IPS-NIHi7 (cell line): Measurements from ENCODE around the gene P2RX7.

Experiments used
- DNase-seq: peaks from one replicate; pipeline ENCODE4 v3.0.0; 2012; ENCODE audit warnings: mixed read lengths; ENCODE audit errors: extremely low spot score

P2RX7 gene

GRCh38 chr12:121229826-121230537 is 97.3 kb downstream of the P2RX7 start:
- DNase-seq: peak; percentile 95

GRCh38 chr12:121230538-121230907 is 97.8 kb downstream of the P2RX7 start:
- DNase-seq: no peak

DNA sequence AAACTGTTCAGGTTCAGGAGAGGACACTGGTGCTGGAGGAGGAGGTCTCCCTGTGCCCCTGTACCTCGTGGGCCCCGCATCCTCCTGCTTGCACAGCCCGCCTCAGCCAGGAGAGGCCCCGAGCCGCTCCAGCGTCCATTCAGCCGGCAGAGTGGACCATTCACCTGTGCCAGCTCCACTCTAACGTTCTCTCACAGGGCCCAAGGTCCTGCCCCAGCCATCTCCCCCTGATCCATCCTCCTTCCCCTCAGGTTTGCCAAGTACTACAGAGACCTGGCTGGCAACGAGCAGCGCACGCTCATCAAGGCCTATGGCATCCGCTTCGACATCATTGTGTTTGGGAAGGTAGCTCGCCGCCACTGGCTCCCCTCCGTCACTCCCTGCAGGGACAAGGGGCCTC is 99.5 kb downstream of the P2RX7 start:
- DNase-seq: no peak

GRCh38 chr12:121232977-121233627 is 100.4 kb downstream of the P2RX7 start:
- no peak for DNase-seq

GRCh38 chr12:121233628-121234020 is 100.9 kb downstream of the P2RX7 start:
- DNase-seq: no peak

- DNase-seq: no peak
These were observed 104.1 kb downstream of the P2RX7 start for GRCh38 chr12:121236776-121237175.

DNA sequence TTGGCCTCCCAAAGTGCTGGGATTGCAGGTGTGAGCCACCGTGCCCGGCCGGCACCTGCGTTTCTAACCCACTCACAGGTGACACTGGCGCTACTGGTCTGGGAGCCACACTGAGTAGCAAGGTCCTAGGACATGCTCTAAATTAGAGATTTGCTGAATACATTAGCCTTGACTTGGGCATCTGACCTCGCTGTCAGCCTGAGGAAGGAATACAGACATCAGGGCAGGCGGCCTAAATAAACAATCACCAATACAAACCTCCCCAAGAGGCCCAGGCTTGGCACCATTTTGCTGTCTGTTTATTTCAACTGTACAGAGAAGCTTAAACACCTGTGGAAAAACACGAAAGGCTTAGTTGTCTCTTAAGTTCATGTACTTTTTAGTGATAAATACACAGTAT is 104.7 kb downstream of the P2RX7 start:
- DNase-seq: no peak
